CD8-positive, alpha-beta memory T cell (primary cell): ENCODE data around the gene ALOX5AP. TPM values are rescaled to one million over a fixed set of nuclear protein-coding genes. Genes with fewer than 3 reads are reported as not detected.

Source experiments
- CTCF ChIA-PET: fragments of 350-600 bp; sonication (Branson Sonifier 250); formaldehyde crosslinking; loops from one replicate; lab custom pipeline; 2021; ENCODE audit warnings: antibody characterized with exemption; lab: Charles Lee
- POLR2A ChIA-PET: fragments of 350-600 bp; sonication (Branson Sonifier 250); formaldehyde crosslinking; loops from one replicate; lab custom pipeline; 2021; ENCODE audit warnings: antibody characterized with exemption; lab: Charles Lee
- DNase-seq, 5 donors: peaks; one replicate each; pipeline versions ENCODE4 v3.0.0 to v3.0.0-alpha.2; 2020 to 2022; ENCODE audit warnings: mixed read lengths in 1 of 5
- H3K27ac ChIP-seq: one replicate; pipeline ENCODE4 v1.7.0; 2013; ENCODE audit warnings: low read depth, mild to moderate bottlenecking, low read length, moderate library complexity
- H3K27me3 ChIP-seq: 2 replicates; pipeline ENCODE4 v1.7.0; 2013; ENCODE audit warnings: low read length, mild to moderate bottlenecking; ENCODE audit not compliant: insufficient read depth, poor library complexity, severe bottlenecking
- H3K36me3 ChIP-seq: 2 replicates; pipeline ENCODE4 v1.7.0; 2013; ENCODE audit warnings: mild to moderate bottlenecking, low read length, moderate library complexity; ENCODE audit not compliant: insufficient read depth
- H3K4me1 ChIP-seq: 2 replicates; pipeline ENCODE4 v1.7.0; 2013; ENCODE audit warnings: mild to moderate bottlenecking, low read length, moderate library complexity; ENCODE audit not compliant: insufficient read depth
- H3K4me3 ChIP-seq: 2 replicates; pipeline ENCODE4 v1.7.0; 2013; ENCODE audit warnings: mild to moderate bottlenecking, low read length
- H3K9me3 ChIP-seq: 2 replicates; pipeline ENCODE4 v1.7.0; 2013; ENCODE audit warnings: mild to moderate bottlenecking, low read length
- H3K27ac Mint-ChIP-seq, 8 donors: one replicate each; pipeline ENCODE4 v1.8.0; 2020 to 2021; ENCODE audit warnings: mixed read lengths in 8 of 8, mild to moderate bottlenecking in 6 of 8, inconsistent platforms in 3 of 8, moderate library complexity in 3 of 8
- H3K27me3 Mint-ChIP-seq, 2 donors: one replicate each; pipeline ENCODE4 v1.8.0; 2020 to 2021; ENCODE audit warnings: mixed read lengths in 2 of 2, mild to moderate bottlenecking in 1 of 2, moderate library complexity in 1 of 2
- H3K36me3 Mint-ChIP-seq, 3 donors: one replicate each; pipeline ENCODE4 v1.8.0; 2020 to 2021; ENCODE audit warnings: mixed read lengths in 3 of 3, inconsistent platforms in 1 of 3, mild to moderate bottlenecking in 1 of 3
- H3K4me1 Mint-ChIP-seq, 3 donors: one replicate each; pipeline ENCODE4 v1.8.0; 2020 to 2021; ENCODE audit warnings: mixed read lengths in 3 of 3, inconsistent platforms in 1 of 3, mild to moderate bottlenecking in 1 of 3
- H3K4me3 Mint-ChIP-seq, 7 donors: one replicate each; pipeline ENCODE4 v1.8.0; 2020 to 2021; ENCODE audit warnings: mixed read lengths in 7 of 7, mild to moderate bottlenecking in 6 of 7, moderate library complexity in 4 of 7, inconsistent platforms in 2 of 7
- H3K9me3 Mint-ChIP-seq, 5 donors: one replicate each; pipeline ENCODE4 v1.8.0; 2020 to 2022; ENCODE audit warnings: mixed read lengths in 5 of 5, mild to moderate bottlenecking in 3 of 5, moderate library complexity in 2 of 5, inconsistent platforms in 1 of 5
- polyA plus RNA-seq: library from polyadenylated mRNA; unstranded; fragments of 300-500 nt; fragmentation: Illumina TruSeq; gene quantifications from one replicate; pipeline ENCODE4 v1.2.3, GENCODE V29; 2021
- total RNA-seq, 2 experiments: library from RNA; stranded (reverse); gene quantifications; one replicate each; pipeline ENCODE4 v1.2.3, GENCODE V29; 2021

Gene ALOX5AP
- total and polyA plus RNA-seq, 3 experiments from 2014 or later, result 19.1 to 335 (median 21.7) TPM

DNA sequence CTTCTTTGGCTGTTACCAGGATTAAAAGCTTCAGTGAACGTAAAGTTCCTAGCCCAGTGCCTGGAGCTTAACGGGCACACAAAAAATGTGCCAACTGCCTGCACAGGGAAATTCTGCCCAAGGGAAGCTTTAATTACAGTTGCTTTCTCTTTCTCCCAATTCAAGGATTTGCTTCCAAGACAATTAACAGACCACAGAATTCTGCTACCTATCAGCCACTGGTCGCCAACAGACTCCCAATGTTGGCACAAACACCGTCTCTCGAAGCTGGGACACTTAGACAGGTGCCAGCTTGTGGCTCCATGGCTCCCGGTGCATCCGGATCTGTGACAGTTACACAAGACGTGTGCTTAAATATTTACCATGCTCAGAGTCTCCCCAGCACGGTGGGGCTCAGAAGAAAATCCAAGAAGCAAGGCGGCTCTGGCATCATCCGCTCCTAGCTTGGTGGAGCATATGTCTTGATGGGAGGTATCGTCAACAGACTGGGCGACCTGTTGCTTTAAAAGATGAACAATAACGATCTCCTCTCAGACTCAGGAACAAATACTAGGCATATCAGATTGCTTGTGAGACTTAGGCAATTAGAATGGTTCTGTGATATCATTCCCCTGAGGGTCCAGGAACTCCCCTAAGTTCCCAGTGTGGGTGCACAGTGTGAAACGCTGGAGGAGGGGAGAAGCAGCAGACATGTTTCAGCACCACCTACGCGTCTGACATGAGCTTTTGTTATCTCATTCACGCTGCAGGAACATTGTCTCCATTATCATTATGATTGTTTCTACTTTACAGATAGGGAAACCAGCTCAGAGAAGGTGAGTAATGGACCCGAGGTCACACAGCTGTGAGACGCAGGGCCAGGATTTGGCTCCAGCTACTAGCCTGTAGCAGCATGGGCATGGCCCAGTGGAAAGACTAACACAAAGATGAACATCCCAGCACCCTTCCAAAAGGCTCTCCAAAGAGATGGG is 61.6 kb downstream of the ALOX5AP start:
- CTCF ChIA-PET, result interaction anchor here (1.1 to 1.4 kb wide), 5 partner anchors 14 to 118 kb away, joined by 3 read pairs; no protein-coding TSS in a partner anchor
- Mint-ChIP-seq H3K27me3 (peaks cover 0 to 3% of the 10 kb centered on the region in 2 donors), H3K9me3 (no peaks in the 10 kb centered on the region), H3K27ac (peak overlapping the region; percentile 25 to 90 (median 84)), H3K36me3 (no peaks in the 10 kb centered on the region), H3K4me1 (peaks cover 16 to 35% (median 21%) of the 10 kb centered on the region in 3 donors), H3K4me3 (peak overlapping the region in 4 of 7 donors; percentile 51 to 83 (median 71))
- H3K27ac ChIP-seq, result no peak overlapping the region
- DNase-seq, result no peak
- no peaks in the 10 kb centered on the region for H3K9me3 ChIP-seq
- H3K4me1 ChIP-seq, result peaks cover 12% of the 10 kb centered on the region
- no peaks in the 10 kb centered on the region for H3K27me3 ChIP-seq
- H3K4me3 ChIP-seq, result no peak overlapping the region
- no peaks in the 10 kb centered on the region for H3K36me3 ChIP-seq
- POLR2A ChIA-PET, result interaction anchor here (0.6 kb wide), 1 partner anchor 35 kb away, joined by 6 read pairs; no protein-coding TSS in a partner anchor

DNA sequence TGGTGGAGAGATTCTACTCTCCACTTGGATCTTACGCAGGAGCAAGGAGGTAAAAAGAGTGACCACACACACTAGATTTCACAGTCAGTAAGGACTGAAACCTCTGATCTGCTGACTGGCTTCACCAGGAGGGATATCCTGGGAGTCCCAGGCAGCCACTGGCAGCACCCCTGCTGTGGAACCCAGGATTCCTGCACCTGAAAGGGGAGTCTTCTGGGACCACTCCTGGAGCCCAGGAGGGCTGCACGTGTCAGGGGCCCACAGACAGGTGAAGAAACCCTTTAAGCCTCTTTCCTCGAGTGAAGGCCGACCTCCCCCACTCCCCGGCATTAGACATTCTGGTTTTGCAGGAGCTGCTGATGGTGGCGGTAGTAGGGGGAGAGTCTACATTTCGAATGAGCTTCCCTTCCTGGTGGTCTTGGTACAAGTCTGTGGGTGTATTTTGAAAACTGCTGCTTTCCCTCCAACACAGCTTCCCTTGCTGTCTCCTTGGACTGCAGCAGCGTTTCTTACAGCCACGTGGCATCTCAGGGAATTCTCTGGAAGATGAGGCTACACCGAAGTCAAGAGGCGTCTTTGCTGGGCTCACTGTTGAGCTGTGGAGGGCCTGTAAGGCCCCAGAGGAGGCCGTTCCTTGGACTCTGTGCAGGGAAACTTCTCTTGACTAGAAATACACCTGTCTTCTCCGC is 62.6 kb downstream of the ALOX5AP start:
- Mint-ChIP-seq H3K9me3 (no peaks in the 10 kb centered on the region), H3K36me3 (no peaks in the 10 kb centered on the region), H3K27me3 (peaks cover 0 to 3% of the 10 kb centered on the region in 2 donors), H3K27ac (peak overlapping the region in 2 of 8 donors; percentile 66 to 87), H3K4me3 (no peak overlapping the region), H3K4me1 (peaks cover 19 to 42% (median 27%) of the 10 kb centered on the region in 3 donors)
- H3K9me3 ChIP-seq, result no peaks in the 10 kb centered on the region
- no peaks in the 10 kb centered on the region for H3K27me3 ChIP-seq
- no peak overlapping the region for H3K4me3 ChIP-seq
- H3K27ac ChIP-seq, result no peak overlapping the region
- CTCF ChIA-PET, result interaction anchor here (0.9 to 1.4 kb wide), 3 partner anchors 54 to 116 kb away, joined by 3 read pairs; no protein-coding TSS in a partner anchor
- POLR2A ChIA-PET, result interaction anchor here (0.5 kb wide), 1 partner anchor 368 kb away, joined by 5 read pairs; no protein-coding TSS in a partner anchor
- H3K4me1 ChIP-seq, result peaks cover 17% of the 10 kb centered on the region
- no peak for DNase-seq
- H3K36me3 ChIP-seq, result no peaks in the 10 kb centered on the region

DNA sequence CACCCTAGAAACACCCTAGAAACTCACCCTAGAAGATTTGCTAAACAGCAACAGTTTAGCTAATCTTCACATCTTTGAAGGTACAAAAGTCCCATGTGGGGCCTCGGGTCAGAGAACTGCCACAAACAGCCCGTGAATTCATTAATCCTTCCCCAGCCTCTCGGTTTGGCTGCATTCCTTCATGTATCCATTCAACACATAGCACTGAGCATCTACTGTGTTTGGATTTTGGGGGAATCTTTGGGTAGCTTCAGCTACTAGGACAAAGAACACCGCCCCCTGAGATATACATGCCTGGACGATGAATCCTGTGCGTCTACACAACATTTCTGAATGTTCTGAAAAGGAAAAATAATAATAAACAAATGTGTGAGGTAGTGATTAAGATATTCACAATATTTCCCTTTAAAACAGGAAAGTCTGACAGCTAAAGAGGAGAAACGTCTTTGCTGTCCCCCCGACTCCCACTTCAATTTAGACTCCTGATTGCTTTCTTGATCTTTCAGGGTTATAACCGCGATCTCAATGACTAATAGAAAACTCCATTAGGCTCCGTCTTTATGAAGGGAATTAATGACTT is 63.5 kb downstream of the ALOX5AP start:
- H3K27me3 ChIP-seq, result no peaks in the 10 kb centered on the region
- no peaks in the 10 kb centered on the region for H3K36me3 Mint-ChIP-seq
- no peak overlapping the region for H3K4me3 ChIP-seq
- H3K9me3 ChIP-seq, result no peaks in the 10 kb centered on the region
- peaks cover 20% of the 10 kb centered on the region for H3K4me1 ChIP-seq
- DNase-seq, result no peak
- POLR2A ChIA-PET, result no interaction called here
- H3K36me3 ChIP-seq, result no peaks in the 10 kb centered on the region
- peaks cover 0 to 8% of the 10 kb centered on the region in 2 donors for H3K27me3 Mint-ChIP-seq
- CTCF ChIA-PET, result no interaction called here
- H3K27ac Mint-ChIP-seq, result peak overlapping the region in 1 of 8 donors; percentile 29
- H3K4me1 Mint-ChIP-seq, result peaks cover 24 to 48% (median 34%) of the 10 kb centered on the region in 3 donors
- H3K27ac ChIP-seq, result no peak overlapping the region
- no peaks in the 10 kb centered on the region for H3K9me3 Mint-ChIP-seq
- no peak overlapping the region for H3K4me3 Mint-ChIP-seq

DNA sequence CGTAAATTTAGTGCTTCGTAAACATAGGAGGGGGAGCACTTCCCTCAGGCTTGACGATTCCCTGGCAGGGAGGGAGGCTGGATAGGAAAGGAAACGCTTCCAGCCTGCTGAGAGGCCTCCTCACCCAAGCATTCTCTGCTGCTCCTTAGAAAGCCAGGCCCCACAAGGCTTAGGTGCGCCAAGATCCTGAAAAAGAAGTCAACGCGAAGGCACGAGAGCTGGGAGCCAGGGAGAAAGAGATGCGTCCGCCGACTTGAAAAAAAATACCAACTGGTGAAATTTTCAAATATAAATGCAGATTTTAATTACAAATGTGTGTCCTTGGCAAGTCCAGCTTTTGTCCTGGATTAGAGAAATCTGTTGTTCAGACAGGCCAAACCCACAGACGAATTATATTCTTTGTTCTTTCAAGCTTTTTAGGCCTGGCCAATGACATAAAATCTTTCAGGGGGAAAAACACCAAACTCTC is 64.0 kb downstream of the ALOX5AP start:
- Histone ChIP-seq H3K36me3 (no peaks in the 10 kb centered on the region), H3K4me3 (no peak overlapping the region), H3K27ac (no peak overlapping the region), H3K4me1 (peaks cover 20% of the 10 kb centered on the region), H3K9me3 (no peaks in the 10 kb centered on the region), H3K27me3 (no peaks in the 10 kb centered on the region)
- peaks cover 0 to 5% of the 10 kb centered on the region in 2 donors for H3K27me3 Mint-ChIP-seq
- ChIA-PET CTCF (no interaction called here), POLR2A (no interaction called here)
- peak overlapping the region in 2 of 8 donors; percentile 61 to 77 for H3K27ac Mint-ChIP-seq
- H3K36me3 Mint-ChIP-seq, result no peaks in the 10 kb centered on the region
- H3K9me3 Mint-ChIP-seq, result no peaks in the 10 kb centered on the region
- H3K4me1 Mint-ChIP-seq, result peaks cover 24 to 48% (median 34%) of the 10 kb centered on the region in 3 donors
- DNase-seq, result no peak
- H3K4me3 Mint-ChIP-seq, result no peak overlapping the region

DNA sequence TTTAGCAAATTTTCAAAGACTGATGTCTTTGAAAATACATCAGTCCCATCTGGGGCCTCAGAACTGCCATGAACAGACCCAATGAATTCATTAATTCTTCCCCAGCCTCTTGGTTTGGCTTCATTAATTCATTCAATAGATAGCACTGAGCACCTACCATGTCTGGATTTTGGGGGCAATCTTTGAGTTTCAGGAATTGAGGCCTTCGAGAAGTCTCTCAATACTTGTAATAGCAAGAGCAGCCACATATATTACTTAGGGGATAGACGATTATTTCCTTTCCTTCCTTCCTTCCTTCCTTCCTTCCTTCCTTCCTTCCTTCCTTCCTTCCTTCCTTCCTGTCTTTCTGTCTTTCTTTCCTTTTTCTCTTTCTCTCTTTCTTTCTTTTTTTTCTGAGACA is 64.8 kb downstream of the ALOX5AP start:
- Histone ChIP-seq H3K27me3 (no peaks in the 10 kb centered on the region), H3K36me3 (no peaks in the 10 kb centered on the region), H3K4me1 (peaks cover 20% of the 10 kb centered on the region), H3K27ac (no peak overlapping the region), H3K4me3 (no peak overlapping the region), H3K9me3 (no peaks in the 10 kb centered on the region)
- DNase-seq, result no peak
- ChIA-PET POLR2A (no interaction called here), CTCF (no interaction called here)
- peaks cover 24 to 42% (median 34%) of the 10 kb centered on the region in 3 donors for H3K4me1 Mint-ChIP-seq
- H3K9me3 Mint-ChIP-seq, result no peaks in the 10 kb centered on the region
- H3K4me3 Mint-ChIP-seq, result no peak overlapping the region
- H3K36me3 Mint-ChIP-seq, result no peaks in the 10 kb centered on the region
- peaks cover 0 to 4% of the 10 kb centered on the region in 2 donors for H3K27me3 Mint-ChIP-seq
- H3K27ac Mint-ChIP-seq, result peak overlapping the region in 4 of 8 donors; percentile 24 to 48 (median 30)

DNA sequence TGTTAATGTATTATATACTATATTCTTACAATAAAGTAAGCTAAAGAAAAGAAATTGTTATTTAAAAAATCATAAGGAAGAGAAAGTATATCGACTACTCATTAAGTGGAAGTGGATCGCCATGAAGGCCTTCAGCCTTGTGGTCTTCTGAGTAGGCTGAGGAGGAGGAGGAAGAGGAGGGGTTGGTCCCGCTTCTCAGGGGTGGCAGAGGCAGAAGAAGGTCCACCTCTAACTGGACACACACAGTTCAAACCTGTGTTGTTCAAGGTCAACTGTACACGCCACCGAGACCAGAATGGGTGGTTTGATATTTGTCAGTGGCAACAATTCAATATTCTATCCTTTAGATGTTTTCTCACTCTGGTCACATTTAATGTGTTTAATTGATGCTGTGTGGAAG is 67.2 kb downstream of the ALOX5AP start:
- no peak overlapping the region for H3K4me3 ChIP-seq

DNA sequence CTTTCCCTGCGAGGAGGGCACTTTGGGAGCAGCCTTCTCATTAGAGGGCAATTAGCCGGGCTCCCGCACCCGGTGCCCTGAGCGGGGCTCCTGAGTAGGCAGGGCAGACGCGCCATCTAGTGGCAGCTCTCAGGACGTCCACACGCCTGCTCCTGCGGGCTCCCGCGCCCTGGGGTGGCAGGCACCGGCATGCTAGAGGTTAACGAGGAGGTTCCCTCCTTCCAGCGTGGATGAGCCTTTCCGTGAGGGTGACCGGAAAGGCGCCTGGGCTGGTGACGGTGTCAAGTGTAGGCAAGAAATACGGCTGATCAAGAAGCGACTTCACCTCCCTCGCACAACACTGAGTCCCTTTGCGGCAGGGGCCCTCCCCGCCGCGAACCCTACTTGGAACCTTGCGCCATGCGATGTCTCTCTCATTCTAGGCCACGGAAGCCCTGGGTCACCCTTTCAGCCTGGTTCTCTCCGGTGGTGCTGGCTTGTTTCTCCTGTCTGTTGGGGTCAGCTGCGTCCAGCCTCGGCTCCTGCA is 67.7 kb downstream of the ALOX5AP start:
- H3K4me1 Mint-ChIP-seq, result peaks cover 8 to 20% (median 13%) of the 10 kb centered on the region in 3 donors
- Histone ChIP-seq H3K4me1 (peaks cover 8% of the 10 kb centered on the region), H3K4me3 (peak overlapping the region; percentile 35), H3K27ac (no peak overlapping the region), H3K27me3 (no peaks in the 10 kb centered on the region), H3K9me3 (no peaks in the 10 kb centered on the region), H3K36me3 (no peaks in the 10 kb centered on the region)
- no peaks in the 10 kb centered on the region for H3K9me3 Mint-ChIP-seq
- H3K4me3 Mint-ChIP-seq, result peak overlapping the region; percentile 14 to 75 (median 65)
- POLR2A ChIA-PET, result no interaction called here
- DNase-seq, result peak; percentile 67 to 83 (median 69)
- no peaks in the 10 kb centered on the region for H3K36me3 Mint-ChIP-seq
- CTCF ChIA-PET, result interaction anchor here (0.7 to 2.6 kb wide), 12 partner anchors 8 to 671 kb away, joined by 3 to 17 read pairs (median 4); no protein-coding TSS in a partner anchor
- peaks cover 0 to 4% of the 10 kb centered on the region in 2 donors for H3K27me3 Mint-ChIP-seq
- H3K27ac Mint-ChIP-seq, result peak overlapping the region in 5 of 8 donors; percentile 23 to 87 (median 54)

More for the DNA sequence above, 67.2 kb downstream of the ALOX5AP start:
- Mint-ChIP-seq H3K4me3 (peak overlapping the region in 4 of 7 donors; percentile 19 to 65 (median 64)), H3K27me3 (peaks cover 0 to 4% of the 10 kb centered on the region in 2 donors), H3K27ac (peak overlapping the region in 4 of 8 donors; percentile 43 to 87 (median 60)), H3K9me3 (no peaks in the 10 kb centered on the region), H3K36me3 (no peaks in the 10 kb centered on the region), H3K4me1 (peaks cover 8 to 20% (median 13%) of the 10 kb centered on the region in 3 donors)
- ChIA-PET POLR2A (no interaction called here), CTCF (interaction anchor here (0.6 to 2.6 kb wide), 10 partner anchors 10 to 670 kb away, joined by 3 to 17 read pairs (median 3); no protein-coding TSS in a partner anchor)
- no peaks in the 10 kb centered on the region for H3K9me3 ChIP-seq
- H3K36me3 ChIP-seq, result no peaks in the 10 kb centered on the region
- no peaks in the 10 kb centered on the region for H3K27me3 ChIP-seq
- peaks cover 8% of the 10 kb centered on the region for H3K4me1 ChIP-seq
- no peak for DNase-seq
- H3K27ac ChIP-seq, result no peak overlapping the region
